IPS-NIHi11 (cell line): ENCODE data around the gene C3orf20.

Experiments
- DNase-seq: peaks from one replicate; pipeline ENCODE4 v3.0.0; 2012; ENCODE audit warnings: mixed read lengths, low spot score

C3orf20 gene

GRCh38 chr3:14775011-14775410 is 100.1 kb downstream of the C3orf20 start:
- no peak for DNase-seq

GRCh38 chr3:14775563-14775962 is 100.6 kb downstream of the C3orf20 start:
- DNase-seq: no peak

- DNase-seq: no peak
These were observed 104.2 kb downstream of the C3orf20 start for GRCh38 chr3:14779069-14779685.

- DNase-seq: peak; percentile 85
These were observed 106.1 kb downstream of the C3orf20 start for GRCh38 chr3:14780927-14781507.

GRCh38 chr3:14783480-14784086 is 108.6 kb downstream of the C3orf20 start:
- no peak for DNase-seq

GRCh38 chr3:14784087-14784681 is 109.2 kb downstream of the C3orf20 start:
- peak; percentile 64 for DNase-seq

GRCh38 chr3:14785207-14786155 is 110.5 kb downstream of the C3orf20 start:
- no peak for DNase-seq

GRCh38 chr3:14786369-14786768 is 111.4 kb downstream of the C3orf20 start:
- DNase-seq: no peak

GRCh38 chr3:14787630-14788029 is 112.7 kb downstream of the C3orf20 start:
- no peak for DNase-seq

- DNase-seq: no peak
These were observed 113.7 kb downstream of the C3orf20 start for GRCh38 chr3:14788644-14789043.

GRCh38 chr3:14789221-14789620 is 114.3 kb downstream of the C3orf20 start:
- no peak for DNase-seq

GRCh38 chr3:14789640-14790285 is 114.8 kb downstream of the C3orf20 start:
- DNase-seq: no peak

- peak; percentile 87 for DNase-seq
These were observed 116.5 kb downstream of the C3orf20 start for GRCh38 chr3:14791343-14791945.

GRCh38 chr3:14792691-14793121 is 117.8 kb downstream of the C3orf20 start:
- DNase-seq: no peak

GRCh38 chr3:14793126-14793857 is 118.4 kb downstream of the C3orf20 start:
- DNase-seq: no peak

GRCh38 chr3:14793858-14794234 is 118.9 kb downstream of the C3orf20 start:
- no peak for DNase-seq

- DNase-seq: no peak
These were observed 119.5 kb downstream of the C3orf20 start for GRCh38 chr3:14794435-14794834.

- DNase-seq: no peak
These were observed 121.1 kb downstream of the C3orf20 start for GRCh38 chr3:14795996-14796395.

GRCh38 chr3:14796403-14797077 is 121.6 kb downstream of the C3orf20 start:
- no peak for DNase-seq

GRCh38 chr3:14797731-14798130 is 122.8 kb downstream of the C3orf20 start:
- DNase-seq: no peak
